Progenitor cell of endocrine pancreas (in vitro differentiated cells): ENCODE data around the gene UBL4A. TPM values are rescaled to one million over a fixed set of nuclear protein-coding genes. Genes with fewer than 3 reads are reported as not detected.

Source experiments
- DNase-seq: peaks from one replicate; pipeline ENCODE4 v3.0.0; 2021; ENCODE audit warnings: low spot score; ENCODE audit not compliant: unreplicated experiment
- H3K27ac Mint-ChIP-seq: 2 replicates; pipeline ENCODE4 v1.8.0; 2021; ENCODE audit warnings: mild to moderate bottlenecking, moderate library complexity, mixed read lengths
- H3K27me3 Mint-ChIP-seq: 2 replicates; pipeline ENCODE4 v1.8.0; 2021; ENCODE audit warnings: mixed read lengths
- H3K36me3 Mint-ChIP-seq: 2 replicates; pipeline ENCODE4 v1.8.0; 2022; ENCODE audit warnings: mixed read lengths; ENCODE audit not compliant: insufficient read depth
- H3K4me1 Mint-ChIP-seq: 2 replicates; pipeline ENCODE4 v1.8.0; 2021; ENCODE audit warnings: low read depth, mixed read lengths
- H3K4me3 Mint-ChIP-seq: 2 replicates; pipeline ENCODE4 v1.8.0; 2021; ENCODE audit warnings: low read depth, mild to moderate bottlenecking, moderate library complexity, mixed read lengths
- H3K9me3 Mint-ChIP-seq: 2 replicates; pipeline ENCODE4 v1.8.0; 2021; ENCODE audit warnings: low read depth, mixed read lengths
- total RNA-seq: library from RNA; stranded (reverse); gene quantifications from 2 replicates; pipeline ENCODE4 v1.2.1, GENCODE V29; 2021
- TF ChIP-seq, protein P1 (sequence below): fragments of 200-600 bp; sonication (generic); IDR thresholded peaks from one replicate; pipeline ENCODE4 v1.5.0; 2021; ENCODE audit warnings: antibody characterized with exemption, mild to moderate bottlenecking; ENCODE audit not compliant: unreplicated experiment

The UBL4A gene
- total RNA-seq, 1 donor from 2014 or later: 20.0 TPM

GRCh38 chrX:154464806-154465365 is 21.5 kb downstream of the UBL4A start:
- no peaks in the 10 kb centered on the region for H3K9me3 Mint-ChIP-seq
- H3K27ac Mint-ChIP-seq: no peak overlapping the region
- TF ChIP-seq, protein P1, sequence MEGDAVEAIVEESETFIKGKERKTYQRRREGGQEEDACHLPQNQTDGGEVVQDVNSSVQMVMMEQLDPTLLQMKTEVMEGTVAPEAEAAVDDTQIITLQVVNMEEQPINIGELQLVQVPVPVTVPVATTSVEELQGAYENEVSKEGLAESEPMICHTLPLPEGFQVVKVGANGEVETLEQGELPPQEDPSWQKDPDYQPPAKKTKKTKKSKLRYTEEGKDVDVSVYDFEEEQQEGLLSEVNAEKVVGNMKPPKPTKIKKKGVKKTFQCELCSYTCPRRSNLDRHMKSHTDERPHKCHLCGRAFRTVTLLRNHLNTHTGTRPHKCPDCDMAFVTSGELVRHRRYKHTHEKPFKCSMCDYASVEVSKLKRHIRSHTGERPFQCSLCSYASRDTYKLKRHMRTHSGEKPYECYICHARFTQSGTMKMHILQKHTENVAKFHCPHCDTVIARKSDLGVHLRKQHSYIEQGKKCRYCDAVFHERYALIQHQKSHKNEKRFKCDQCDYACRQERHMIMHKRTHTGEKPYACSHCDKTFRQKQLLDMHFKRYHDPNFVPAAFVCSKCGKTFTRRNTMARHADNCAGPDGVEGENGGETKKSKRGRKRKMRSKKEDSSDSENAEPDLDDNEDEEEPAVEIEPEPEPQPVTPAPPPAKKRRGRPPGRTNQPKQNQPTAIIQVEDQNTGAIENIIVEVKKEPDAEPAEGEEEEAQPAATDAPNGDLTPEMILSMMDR: no peak
- DNase-seq: no peak
- H3K36me3 Mint-ChIP-seq: peaks cover 7% of the 10 kb centered on the region
- no peaks in the 10 kb centered on the region for H3K27me3 Mint-ChIP-seq
- no peaks in the 10 kb centered on the region for H3K4me1 Mint-ChIP-seq
- H3K4me3 Mint-ChIP-seq: no peak overlapping the region

DNA sequence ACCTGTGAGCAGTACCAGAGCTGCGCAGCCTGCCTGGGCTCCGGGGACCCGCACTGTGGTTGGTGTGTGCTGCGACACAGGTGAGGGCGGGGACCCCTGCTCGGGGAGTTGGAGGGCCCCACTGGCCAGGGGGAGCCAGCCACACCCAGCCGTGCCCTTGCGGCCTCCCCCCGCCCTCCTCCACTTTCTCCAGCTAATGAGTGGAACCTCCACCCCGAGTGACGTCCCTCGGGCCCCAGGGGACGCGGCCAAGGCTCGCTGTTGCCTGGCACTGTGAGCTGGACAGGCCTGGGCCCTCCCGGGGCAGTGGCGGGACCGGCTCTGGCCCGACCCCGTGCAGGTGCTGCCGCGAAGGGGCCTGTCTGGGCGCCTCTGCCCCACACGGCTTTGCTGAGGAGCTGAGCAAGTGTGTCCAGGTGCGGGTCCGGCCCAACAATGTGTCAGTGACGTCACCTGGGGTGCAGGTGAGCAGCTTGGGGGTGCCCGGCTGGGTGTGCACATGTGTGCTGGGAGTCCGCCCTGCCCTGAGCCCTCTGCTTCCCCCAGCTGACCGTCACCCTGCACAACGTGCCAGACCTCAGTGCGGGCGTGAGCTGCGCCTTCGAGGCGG is 22.7 kb downstream of the UBL4A start:
- TF ChIP-seq, protein P1: no peak
- H3K27ac Mint-ChIP-seq: no peak overlapping the region
- H3K9me3 Mint-ChIP-seq: no peaks in the 10 kb centered on the region
- peaks cover 6% of the 10 kb centered on the region for H3K36me3 Mint-ChIP-seq
- H3K27me3 Mint-ChIP-seq: no peaks in the 10 kb centered on the region
- DNase-seq: no peak
- no peaks in the 10 kb centered on the region for H3K4me1 Mint-ChIP-seq
- no peak overlapping the region for H3K4me3 Mint-ChIP-seq

- Mint-ChIP-seq H3K27ac (no peak overlapping the region), H3K4me3 (no peak overlapping the region), H3K36me3 (peaks cover 8% of the 10 kb centered on the region), H3K27me3 (no peaks in the 10 kb centered on the region), H3K4me1 (no peaks in the 10 kb centered on the region), H3K9me3 (peaks cover under 1% of the 10 kb centered on the region)
- DNase-seq: no peak
- TF ChIP-seq, protein P1: no peak
Observed at GRCh38 chrX:154462396-154462795, 24.0 kb downstream of the UBL4A start.

DNA sequence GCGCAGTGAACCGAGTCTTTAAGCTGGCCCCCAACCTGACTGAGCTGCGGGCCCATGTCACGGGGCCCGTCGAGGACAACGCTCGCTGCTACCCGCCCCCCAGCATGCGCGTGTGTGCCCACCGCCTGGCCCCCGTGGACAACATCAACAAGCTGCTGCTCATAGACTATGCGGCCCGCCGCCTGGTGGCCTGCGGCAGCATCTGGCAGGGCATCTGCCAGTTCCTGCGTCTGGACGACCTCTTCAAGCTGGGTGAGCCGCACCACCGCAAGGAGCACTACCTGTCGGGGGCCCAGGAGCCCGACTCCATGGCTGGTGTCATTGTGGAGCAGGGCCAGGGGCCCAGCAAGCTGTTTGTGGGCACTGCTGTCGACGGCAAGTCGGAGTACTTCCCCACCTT is 26.1 kb downstream of the UBL4A start:
- no peak for DNase-seq
- H3K36me3 Mint-ChIP-seq: peaks cover 9% of the 10 kb centered on the region
- no peaks in the 10 kb centered on the region for H3K27me3 Mint-ChIP-seq
- peak overlapping the region; percentile 55 for H3K4me3 Mint-ChIP-seq
- H3K27ac Mint-ChIP-seq: no peak overlapping the region
- H3K4me1 Mint-ChIP-seq: no peaks in the 10 kb centered on the region
- H3K9me3 Mint-ChIP-seq: peaks cover 4% of the 10 kb centered on the region
- TF ChIP-seq, protein P1: no peak

GRCh38 chrX:154459832-154460231 is 26.6 kb downstream of the UBL4A start:
- no peak for DNase-seq
- no peak overlapping the region for H3K27ac Mint-ChIP-seq
- H3K4me1 Mint-ChIP-seq: no peaks in the 10 kb centered on the region
- H3K9me3 Mint-ChIP-seq: peaks cover 4% of the 10 kb centered on the region
- TF ChIP-seq, protein P1: no peak
- no peaks in the 10 kb centered on the region for H3K27me3 Mint-ChIP-seq
- H3K36me3 Mint-ChIP-seq: peaks cover 9% of the 10 kb centered on the region
- H3K4me3 Mint-ChIP-seq: peak overlapping the region; percentile 55
